ENCODE data around the gene IL1RAPL2.
"Not testable (repeated sequence)": the region's sequence is repeated elsewhere in the genome, so short reads cannot be mapped to it uniquely, and the experiment has no call there.

The IL1RAPL2 gene

GRCh38 chrX:104863466-104863865 is 297.5 kb downstream of the IL1RAPL2 start:
- no peak for DNase-seq

- DNase-seq, result no peak
Measured at GRCh38 chrX:104864296-104864695, 298.3 kb downstream of the IL1RAPL2 start.

DNA sequence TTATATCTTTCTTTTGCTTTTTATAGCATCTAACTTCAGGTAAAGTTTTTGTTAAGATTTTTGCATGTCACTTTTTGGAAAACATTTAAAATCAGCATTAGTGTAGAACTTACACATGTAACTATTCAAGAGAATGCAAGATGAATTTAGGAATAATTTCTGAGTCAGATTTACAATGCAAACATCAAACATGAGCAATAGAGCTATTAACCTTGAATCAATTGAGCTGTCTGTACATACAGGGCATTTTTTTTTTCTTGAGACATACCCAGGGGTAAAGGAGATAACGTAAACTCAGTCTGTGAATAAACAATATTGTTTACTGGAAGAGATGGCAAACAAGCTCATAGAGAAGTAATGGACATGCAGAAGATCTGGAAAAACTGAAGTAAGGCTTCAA is 311.5 kb downstream of the IL1RAPL2 start:
- no peak for DNase-seq

DNA sequence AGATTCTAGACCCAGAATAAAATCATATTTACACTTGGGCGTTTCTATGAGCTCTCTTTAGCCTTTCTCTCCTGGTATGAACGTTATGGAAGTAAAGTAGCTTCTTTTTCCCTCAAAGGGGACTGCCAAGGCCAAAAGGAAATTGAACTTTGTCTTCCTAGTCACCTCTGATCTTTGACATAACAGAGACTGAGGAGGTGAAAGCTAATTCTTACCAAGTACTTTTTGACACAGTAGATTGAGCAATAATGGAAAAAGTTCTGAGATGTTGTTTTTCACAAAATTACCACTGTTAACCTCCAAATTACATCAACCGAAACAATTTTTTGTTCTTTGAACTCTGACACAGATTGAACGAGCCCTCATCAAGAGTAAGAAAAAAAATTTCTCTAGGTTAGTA is 336.1 kb downstream of the IL1RAPL2 start:
- DNase-seq, result no peak

DNA sequence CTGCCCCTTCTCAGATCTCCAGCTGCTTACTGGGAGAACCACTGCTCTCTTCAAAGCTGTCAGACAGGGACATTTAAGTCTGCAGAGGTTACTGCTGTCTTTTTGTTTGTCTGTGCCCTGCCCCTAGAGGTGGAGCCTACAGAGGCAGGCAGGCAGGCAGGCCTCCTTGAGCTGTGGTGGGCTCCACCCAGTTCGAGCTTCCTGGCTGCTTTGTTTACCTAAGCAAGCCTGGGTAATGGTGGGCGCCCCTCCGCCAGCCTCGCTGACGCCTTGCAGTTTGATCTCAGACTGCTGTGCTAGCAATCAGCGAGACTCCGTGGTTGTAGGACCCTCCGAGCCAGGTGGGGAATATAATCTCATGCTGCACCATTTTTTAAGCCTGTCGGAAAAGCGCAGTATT is 343.7 kb downstream of the IL1RAPL2 start:
- peak; percentile 13 for DNase-seq

- DNase-seq, result peak; percentile 51
Measured at GRCh38 chrX:104913348-104913747, 347.3 kb downstream of the IL1RAPL2 start.

DNA sequence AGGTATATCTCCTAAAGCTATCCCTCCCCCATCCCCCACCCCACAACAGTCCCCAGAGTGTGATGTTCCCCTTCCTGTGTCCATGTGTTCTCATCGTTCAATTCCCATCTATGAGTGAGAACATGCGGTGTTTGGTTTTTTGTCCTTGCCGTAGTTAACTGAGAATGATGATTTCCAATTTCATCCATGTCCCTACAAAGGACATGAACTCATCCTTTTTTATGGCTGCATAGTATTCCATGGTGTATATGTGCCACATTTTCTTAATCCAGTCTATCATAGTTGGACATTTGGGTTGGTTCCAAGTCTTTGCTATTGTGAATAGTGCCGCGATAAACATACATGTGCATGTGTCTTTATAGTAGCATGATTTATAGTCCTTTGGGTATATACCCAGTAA is 348.7 kb downstream of the IL1RAPL2 start:
- DNase-seq, result not testable (repeated sequence)

DNA sequence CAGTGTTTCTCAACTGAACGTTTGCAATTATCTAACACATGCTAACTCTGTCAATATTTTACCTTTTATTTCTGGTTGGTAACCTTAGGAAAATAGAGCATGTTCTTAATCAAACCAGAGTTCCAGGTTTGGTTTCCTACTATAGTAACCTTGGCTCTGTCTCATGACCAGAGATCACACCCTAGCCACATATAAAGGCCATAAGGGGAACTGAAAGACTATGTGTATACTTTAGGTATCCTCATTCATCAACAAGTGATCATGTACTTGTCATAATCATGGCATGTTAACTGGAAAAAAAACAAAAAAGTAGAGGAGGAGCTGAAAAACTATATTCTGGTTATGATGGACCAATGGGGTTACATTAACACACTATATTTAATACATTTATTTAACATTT is 352.1 kb downstream of the IL1RAPL2 start:
- DNase-seq, result no peak

DNA sequence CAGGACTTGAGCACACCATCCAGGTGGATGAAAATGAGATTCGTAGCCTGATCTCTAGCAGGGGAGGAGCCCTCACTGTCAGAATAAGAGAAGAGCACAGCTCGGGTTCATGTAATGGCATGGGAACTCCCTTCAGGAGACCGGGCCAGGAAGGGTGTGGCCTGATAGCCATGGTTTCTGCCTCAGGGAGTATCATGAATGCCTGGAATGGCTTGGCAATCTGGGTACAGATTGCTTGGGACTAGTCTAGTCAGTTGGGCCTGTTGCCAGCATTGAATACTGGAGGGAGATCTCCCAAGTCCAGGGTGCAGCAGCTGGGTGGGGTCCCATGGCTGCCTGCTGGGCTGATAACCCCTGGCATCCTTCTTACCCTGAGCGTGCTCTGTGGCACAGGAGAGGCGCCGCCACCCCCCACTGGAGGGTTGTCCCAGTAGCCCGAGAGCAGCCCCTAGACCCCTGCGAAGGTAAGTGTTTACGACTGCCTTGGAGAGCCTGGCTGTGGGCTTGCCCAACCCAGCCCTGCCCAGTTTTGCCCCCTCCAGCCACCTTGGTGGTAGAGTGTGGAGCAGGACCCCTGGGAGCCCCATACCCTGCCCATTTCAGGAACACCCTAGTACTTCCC is 355.7 kb downstream of the IL1RAPL2 start:
- DNase-seq, result no peak

GRCh38 chrX:104922206-104922621 is 356.2 kb downstream of the IL1RAPL2 start:
- peak; percentile 50 for DNase-seq

GRCh38 chrX:104929324-104929723 is 363.3 kb downstream of the IL1RAPL2 start:
- no peak for DNase-seq

DNA sequence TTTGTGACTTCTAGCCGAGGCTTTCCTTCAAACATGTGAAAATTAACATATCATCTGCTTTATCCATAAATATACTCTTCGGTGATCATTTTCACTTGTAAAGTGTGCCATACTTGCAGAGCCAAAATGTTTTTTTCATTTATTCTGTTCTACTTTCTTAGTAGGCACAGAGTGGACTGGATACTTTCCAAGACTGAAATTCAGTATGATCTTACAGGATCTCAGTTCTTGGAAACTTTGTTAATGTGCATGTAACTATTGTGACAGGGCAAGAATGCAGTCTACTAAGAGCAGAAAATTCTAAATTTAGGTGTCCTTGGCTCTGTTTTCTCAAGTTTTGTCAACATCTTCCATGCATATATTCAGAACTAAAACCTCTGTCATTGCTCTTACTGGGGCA is 369.6 kb downstream of the IL1RAPL2 start:
- DNase-seq, result no peak

DNA sequence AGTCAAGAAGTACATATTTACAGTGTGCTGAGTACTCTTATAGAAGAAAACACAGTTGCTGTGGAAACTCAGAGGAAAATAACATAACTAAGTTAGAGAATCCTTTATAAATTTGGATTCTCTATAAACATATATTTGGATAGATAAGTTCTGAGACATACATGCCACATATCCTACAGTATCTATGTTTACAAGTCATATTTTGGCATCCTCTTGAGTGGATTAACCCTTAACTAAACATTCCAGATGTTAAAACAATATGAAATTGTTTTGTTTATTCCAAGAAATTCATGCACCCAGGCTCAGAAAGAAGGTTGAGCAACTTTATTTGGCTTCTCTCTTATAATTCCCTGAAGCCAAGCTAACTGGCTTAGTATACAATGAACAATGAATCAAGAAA is 387.3 kb downstream of the IL1RAPL2 start:
- no peak for DNase-seq

DNA sequence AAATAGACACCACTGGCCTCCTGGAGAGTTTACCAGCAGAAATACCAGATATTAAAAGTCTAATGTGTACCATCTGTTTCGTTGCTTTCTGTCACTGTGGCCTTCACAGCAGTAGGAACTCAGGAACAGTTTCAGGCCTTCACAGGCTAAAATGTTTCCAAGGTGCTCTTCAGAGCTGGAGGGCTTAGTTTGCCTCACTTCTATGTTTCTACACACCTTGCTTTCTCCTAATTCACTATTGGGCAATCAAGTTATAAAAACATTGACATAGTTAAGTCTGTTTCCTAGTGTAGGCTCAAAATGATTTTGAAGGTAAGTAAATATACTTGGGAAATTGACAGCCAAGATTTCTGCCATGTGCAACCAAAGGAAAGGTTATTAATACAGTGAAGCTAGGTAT is 395.9 kb downstream of the IL1RAPL2 start:
- DNase-seq, result no peak

DNA sequence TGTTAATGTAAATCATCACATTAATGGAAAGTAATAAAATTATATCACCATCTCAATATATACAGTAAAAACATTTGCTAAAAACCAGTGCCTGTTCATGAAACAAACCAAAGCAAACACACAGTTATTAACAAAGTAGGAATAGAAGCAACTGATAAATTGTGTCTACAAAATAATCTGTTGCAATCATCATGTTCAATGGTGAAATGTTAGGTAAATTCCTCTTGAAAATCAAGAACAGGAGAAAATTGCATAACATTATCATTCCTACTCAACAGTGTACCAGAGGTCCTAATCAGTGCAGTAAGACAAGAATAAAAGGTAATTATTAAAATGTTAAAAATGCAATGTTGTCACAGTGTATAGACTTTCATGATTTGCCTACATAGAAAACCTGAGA is 402.2 kb downstream of the IL1RAPL2 start:
- DNase-seq, result no peak

GRCh38 chrX:104972737-104973136 is 406.7 kb downstream of the IL1RAPL2 start:
- no peak for DNase-seq

- no peak for DNase-seq
Measured at GRCh38 chrX:104987063-104987462, 421.1 kb downstream of the IL1RAPL2 start.

- DNase-seq, result no peak
Measured at GRCh38 chrX:104988038-104988437, 422.0 kb downstream of the IL1RAPL2 start.

GRCh38 chrX:104995546-104995945 is 429.5 kb downstream of the IL1RAPL2 start:
- DNase-seq, result no peak

DNA sequence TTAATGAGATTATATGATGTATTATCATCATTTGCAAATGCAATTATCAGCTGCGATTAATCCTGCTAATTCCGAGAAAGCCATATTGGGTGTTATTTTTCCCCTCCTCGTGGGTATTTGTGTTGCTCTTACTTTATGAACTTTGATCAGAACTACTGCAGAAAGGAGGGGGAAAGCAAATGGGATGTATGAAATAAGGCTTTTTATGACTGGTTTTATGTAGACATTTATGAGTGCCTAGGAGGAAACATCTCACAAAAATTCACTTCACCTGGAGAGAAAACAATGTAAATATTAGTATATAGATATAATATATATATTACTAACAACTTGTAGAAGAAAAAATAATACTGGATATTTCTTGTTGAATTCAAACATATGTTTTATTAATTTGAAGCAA is 440.1 kb downstream of the IL1RAPL2 start:
- no peak for DNase-seq

GRCh38 chrX:105006996-105007395 is 441.0 kb downstream of the IL1RAPL2 start:
- DNase-seq, result no peak

DNA sequence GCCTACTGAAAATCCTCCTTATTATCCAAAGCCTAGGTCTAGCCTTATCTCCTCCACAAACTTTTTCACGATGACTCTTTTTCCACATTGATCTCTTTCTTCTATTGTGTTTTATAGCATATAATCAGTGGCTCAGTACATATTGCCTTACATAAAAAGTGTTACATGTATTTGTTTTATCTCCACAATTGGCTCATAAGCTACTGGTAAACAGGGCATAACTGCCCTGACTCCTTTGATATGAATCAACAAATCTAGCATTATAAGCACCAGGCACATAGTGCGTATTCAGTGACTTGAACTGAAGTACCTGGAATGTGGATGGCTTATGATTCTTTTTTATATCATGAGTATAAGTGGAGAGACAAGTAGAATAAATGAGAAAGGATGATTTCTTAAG is 447.7 kb downstream of the IL1RAPL2 start:
- DNase-seq, result no peak

- no peak for DNase-seq
Measured at GRCh38 chrX:105017641-105018040, 451.6 kb downstream of the IL1RAPL2 start.

DNA sequence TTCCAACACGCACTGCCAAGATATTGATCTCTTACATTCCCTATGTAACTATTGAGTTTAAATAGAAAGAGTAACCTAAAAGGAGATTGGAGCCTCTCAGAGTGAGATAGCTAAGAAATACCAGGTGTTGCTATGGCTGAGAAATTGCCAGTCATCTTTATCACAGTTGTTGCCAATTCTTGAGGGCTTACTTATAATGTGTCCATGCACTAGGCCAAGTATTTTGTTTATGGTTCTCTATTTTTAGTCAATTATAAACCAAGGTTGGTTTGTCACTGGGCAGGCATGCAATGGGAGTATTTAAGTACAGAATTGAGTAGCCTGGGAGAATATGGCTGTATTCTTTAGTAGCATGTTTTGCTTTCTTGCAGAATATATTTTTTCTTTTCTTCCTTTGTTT is 452.9 kb downstream of the IL1RAPL2 start:
- DNase-seq, result no peak

GRCh38 chrX:105028962-105029361 is 463.0 kb downstream of the IL1RAPL2 start:
- DNase-seq, result not testable (repeated sequence)

All from NCI-H526 treated with DMSO at 0.1 percent for 48 hours (cell line).